SIG-M5 (cell line): ENCODE data around the gene C5orf47.

Experiments used
- DNase-seq: peaks from one replicate; lab custom pipeline; 2025; lab: John Stamatoyannopoulos, UW

C5orf47 gene

DNA sequence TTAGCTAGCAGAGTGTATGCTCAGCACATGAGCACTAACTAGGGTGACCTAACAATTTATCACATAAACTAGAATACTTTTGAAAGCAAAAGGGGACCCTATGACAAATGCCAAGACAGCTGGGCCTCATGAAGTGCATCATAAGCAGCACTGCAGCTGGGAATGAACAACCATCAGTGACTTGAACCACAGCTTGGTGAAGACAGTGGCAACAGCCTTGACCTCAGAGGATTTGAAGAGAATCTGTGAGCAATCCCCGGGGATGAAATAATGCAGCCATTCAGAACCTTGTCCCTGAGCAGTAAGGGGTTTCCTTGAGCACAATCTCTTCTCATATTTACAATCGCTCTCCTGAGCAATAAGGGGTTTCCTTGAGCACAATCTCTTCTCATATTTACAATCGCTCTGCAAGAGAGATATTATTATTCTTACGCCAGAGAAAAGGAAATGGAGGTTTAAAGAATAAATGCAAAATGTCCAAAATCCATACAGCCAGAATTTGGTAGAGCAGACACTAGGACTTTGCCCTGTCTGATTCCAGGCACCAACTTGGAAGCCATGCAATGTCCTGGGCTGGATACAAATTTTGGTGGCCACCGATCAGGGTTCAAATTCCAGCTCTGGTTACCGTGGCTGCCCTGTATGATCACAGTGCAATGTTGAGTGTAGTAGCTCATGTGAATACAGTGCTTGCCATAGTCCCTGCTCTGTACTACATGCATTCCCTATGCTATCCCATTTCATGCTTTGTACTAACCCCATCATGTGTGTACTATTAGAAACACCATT, 55.7 kb downstream of the C5orf47 start:
- DNase-seq, result no peak

DNA sequence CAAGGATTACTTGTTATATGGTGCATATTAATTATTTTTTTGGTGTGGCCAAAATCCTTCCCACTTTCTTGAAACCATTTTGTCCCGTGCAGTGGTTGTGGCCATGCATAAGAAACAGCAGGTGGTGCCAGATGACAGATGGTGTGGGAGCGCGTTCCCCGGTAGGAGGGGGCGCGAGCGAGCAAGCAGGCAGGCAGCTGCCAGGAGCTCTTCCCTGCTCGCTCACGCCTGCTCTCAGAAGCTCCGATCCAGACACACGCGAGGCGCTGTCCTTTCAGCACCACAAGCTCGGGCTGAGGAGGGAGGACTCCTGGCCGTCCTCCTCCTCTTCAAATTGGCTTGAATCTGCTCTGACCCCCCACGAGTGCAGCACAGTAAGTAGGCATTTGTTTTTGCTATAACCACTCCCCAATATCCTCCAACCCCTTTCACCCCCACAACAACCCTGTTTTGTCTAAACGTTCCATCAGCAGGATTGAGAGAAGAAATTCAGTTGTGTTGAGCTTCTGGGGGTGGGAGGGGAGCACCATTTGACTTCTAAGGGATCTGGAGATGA, 56.6 kb downstream of the C5orf47 start, which contains the start of gene NSG2:
Gene NSG2, plus strand, starts transcription at position 237 of the 556 bp plus-strand sequence. CDS start 1,050 bp downstream, outside the sequence.
- peak; percentile 24 for DNase-seq

GRCh38 chr5:174046558-174046957, 57.6 kb downstream of the C5orf47 start:
- DNase-seq, result no peak

GRCh38 chr5:174047472-174048099, 58.6 kb downstream of the C5orf47 start:
- no peak for DNase-seq

- no peak for DNase-seq
Measured at GRCh38 chr5:174052636-174053035, 63.7 kb downstream of the C5orf47 start.

DNA sequence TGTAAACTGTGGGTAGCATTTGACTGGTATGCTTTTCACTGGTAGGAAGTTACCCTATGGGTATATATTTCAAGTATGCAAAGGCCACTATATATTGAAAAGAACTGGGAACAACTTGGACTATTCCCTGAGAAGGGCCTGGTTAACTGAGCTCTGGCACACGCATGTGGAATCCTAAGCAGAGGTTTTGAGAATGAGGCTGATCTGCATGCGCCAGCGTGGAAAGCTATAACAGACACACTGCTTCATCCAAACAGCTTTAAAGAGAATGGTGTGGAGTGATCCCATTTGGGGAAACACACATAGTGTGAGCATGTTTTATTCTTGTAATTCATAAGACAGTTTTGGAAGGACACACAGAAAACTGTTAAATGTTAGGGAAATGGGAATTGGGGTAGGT, 64.9 kb downstream of the C5orf47 start:
- no peak for DNase-seq
